VCaP (cell line): ENCODE measurements around the gene RASA2.
"Not testable (repeated sequence)": the region's sequence is repeated elsewhere in the genome, so short reads cannot be mapped to it uniquely, and the experiment has no call there.

Experiments used
- H3K27ac ChIP-seq: fragments of 450-650 bp; 2 replicates; pipeline ENCODE4 v1.5.1; 2017
- TF ChIP-seq, protein P1 (sequence below): fragments of 450-650 bp; conservative IDR thresholded peaks from 2 replicates; pipeline ENCODE4 v1.5.1; 2017; ENCODE audit warnings: mild to moderate bottlenecking, moderate library complexity

The RASA2 gene

GRCh38 chr3:141618938-141619337 lies 132.1 kb downstream of the RASA2 start:
- no peak overlapping the region for H3K27ac ChIP-seq
- TF ChIP-seq, protein P1, sequence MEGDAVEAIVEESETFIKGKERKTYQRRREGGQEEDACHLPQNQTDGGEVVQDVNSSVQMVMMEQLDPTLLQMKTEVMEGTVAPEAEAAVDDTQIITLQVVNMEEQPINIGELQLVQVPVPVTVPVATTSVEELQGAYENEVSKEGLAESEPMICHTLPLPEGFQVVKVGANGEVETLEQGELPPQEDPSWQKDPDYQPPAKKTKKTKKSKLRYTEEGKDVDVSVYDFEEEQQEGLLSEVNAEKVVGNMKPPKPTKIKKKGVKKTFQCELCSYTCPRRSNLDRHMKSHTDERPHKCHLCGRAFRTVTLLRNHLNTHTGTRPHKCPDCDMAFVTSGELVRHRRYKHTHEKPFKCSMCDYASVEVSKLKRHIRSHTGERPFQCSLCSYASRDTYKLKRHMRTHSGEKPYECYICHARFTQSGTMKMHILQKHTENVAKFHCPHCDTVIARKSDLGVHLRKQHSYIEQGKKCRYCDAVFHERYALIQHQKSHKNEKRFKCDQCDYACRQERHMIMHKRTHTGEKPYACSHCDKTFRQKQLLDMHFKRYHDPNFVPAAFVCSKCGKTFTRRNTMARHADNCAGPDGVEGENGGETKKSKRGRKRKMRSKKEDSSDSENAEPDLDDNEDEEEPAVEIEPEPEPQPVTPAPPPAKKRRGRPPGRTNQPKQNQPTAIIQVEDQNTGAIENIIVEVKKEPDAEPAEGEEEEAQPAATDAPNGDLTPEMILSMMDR: no peak

- H3K27ac ChIP-seq: no peak overlapping the region
- TF ChIP-seq, protein P1: no peak
Measured at GRCh38 chr3:141619450-141619849, 132.6 kb downstream of the RASA2 start.

DNA sequence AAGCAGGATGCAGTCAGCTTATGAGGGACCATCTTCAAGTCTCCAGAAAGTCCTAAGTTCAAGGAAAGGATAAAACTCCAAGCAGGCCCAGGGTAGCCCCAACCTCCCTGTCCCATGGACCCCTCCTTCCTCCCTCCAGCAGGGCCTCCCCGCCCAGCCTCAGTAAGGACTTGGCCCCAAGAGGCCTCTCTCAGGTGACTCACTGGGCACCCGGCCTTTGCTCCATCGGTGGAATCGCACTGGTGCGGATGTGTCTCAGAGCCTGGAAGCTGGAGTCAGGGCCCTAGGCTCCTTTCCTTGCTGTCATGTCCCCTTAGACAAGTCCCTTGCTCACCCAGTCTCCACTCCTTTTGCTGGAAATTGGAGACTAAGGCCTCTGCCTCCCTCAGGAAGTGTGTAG lies 136.9 kb downstream of the RASA2 start:
- TF ChIP-seq, protein P1: no peak
- H3K27ac ChIP-seq: no peak overlapping the region

- TF ChIP-seq, protein P1: no peak
- H3K27ac ChIP-seq: no peak overlapping the region
Measured at GRCh38 chr3:141625506-141625905, 138.7 kb downstream of the RASA2 start.

GRCh38 chr3:141628334-141628733 lies 141.5 kb downstream of the RASA2 start:
- H3K27ac ChIP-seq: not testable (repeated sequence)

GRCh38 chr3:141628868-141629441 lies 142.1 kb downstream of the RASA2 start:
- H3K27ac ChIP-seq: not testable (repeated sequence)

DNA sequence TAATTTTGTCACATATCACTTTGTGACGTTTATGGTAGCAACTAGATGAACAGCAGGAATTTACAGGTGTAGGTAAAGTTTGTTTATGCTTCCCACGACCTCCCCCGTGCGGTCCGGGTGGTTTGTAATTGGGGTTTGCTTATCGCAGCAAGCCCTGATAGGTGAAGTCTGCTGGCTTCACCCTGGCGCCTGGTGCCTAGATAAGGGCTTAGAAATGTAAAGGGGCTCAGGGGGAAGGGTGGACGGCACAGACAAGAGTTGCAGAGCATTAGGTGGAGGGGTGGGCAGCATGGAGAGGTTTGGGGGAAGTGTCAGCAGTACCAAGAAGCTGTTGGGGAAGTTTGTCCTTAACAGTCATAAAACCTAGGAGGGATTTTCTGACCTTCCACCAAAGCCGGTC lies 143.1 kb downstream of the RASA2 start:
- TF ChIP-seq, protein P1: no peak
- no peak overlapping the region for H3K27ac ChIP-seq

DNA sequence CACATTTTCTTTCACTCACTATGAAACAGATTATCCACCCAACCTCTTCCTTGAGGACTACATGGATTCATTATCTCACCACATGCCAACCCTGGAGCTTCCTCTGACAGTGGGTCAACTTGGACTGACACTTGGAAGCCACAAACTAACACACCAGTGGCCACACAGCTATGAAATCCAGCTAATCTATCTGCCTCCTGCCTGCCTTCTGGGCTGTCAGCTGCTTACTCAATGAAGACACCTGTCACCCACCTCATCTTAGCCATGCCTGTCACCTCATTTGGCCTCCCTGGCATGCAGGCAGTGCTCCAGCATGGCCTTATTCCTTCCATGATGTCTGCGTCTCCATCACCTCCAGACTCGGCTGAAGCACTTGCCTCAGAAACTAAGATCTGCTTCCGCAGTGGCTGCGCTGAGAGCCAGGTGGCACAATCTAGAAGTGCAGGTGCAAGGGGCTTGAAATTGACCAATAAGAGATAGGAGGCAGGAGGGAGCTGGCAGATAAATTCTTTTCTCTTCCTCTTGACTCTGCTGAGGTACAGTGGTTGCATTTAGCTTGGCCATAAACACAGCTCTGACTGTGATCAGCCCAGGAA lies 146.1 kb downstream of the RASA2 start:
- no peak overlapping the region for H3K27ac ChIP-seq
- TF ChIP-seq, protein P1: no peak
